Brain pericyte (primary cell): Measurements from ENCODE around the gene SBSN.

ENCODE experiments used
- DNase-seq: peaks from one replicate; pipeline ENCODE4 v3.0.0-alpha.2; 2012; ENCODE audit warnings: low read depth, low spot score

The SBSN gene

DNA sequence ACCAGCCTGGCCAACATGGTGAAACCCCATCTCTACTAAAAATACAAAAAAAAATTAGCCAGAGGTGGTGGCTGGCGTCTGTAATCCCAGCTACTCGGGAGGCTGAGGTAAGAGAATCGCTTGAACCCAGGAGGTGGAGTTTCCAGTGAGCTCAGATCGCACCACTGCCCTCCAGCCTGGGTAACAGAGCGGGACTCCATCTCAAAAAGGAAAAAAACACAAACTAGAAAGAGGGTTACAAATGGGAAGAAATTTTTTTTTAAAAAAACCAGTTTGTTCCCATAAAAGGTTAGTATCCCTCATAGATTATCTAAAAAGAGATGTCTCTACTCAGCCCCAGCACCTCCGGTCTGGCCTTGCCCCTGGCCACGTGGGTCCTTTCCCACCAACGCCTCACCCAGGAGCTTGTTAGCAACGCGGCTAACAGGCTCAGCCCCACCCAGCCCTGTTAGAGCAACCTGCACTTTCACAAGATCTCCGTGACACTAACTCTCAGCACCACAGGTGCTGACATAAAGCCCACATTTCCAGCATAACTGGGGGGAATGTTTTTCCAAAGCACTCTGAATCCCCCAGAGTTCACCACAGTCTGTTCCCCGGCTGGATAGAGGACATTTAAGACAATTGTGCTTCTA, 19.0 kb downstream of the SBSN start:
- no peak for DNase-seq

DNA sequence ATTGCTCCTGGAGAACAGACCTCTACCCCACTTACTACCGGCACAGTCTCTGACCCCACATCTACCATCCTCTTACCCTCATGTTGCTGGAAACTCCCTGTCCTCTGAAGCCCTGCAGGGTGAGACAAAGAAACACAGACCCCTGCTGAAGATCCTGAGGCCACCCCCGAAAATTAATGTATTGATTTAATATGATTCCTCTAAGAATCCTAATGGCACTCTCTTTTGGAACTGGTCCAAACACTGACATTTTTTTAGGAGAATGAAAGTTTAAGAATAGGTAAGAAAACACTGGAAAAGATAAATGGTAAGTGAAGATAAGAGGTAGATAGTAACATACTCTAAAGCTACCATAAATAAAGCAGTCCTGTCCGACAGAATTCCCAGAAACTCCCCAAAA, 20.0 kb downstream of the SBSN start:
- no peak for DNase-seq

DNA sequence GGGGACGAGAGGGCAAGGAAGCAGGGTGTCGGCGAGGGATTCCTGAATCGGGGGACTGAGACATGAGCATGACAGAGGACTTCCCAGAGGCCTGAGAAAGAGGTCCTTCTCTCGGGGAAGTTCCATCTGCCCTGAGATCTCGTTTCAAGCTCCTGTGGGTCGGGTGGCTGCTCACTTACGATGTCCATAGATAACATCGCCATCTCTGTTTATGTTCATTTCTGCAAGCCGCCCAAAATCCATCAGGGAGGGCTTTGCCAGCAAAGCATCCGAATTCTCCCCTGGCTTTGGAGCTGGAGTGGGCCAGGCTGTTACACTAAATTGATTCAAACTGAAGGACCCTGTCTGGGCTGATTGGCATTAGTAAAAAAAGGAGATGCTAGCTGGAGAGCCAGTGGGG, 20.6 kb downstream of the SBSN start:
- no peak for DNase-seq

DNA sequence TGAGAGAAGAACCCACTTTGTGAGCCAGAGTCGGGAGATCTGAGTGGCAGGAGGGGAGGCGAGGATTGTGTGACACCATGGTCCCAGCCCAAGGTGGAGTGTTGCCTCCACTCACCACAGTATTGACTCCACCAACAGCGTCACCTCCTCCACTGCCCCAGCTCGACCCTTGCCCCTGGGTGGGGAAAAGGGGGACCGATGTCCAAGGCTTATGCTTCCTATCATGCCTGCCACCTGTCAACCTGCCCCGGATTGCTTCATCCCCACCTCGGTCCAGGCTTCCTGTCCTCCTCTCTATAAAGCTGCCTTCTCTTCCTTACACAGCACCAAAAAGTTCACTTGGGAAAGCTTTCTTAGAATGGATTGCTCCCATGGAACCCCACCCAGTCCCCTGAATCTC, 22.1 kb downstream of the SBSN start:
- DNase-seq = no peak

DNA sequence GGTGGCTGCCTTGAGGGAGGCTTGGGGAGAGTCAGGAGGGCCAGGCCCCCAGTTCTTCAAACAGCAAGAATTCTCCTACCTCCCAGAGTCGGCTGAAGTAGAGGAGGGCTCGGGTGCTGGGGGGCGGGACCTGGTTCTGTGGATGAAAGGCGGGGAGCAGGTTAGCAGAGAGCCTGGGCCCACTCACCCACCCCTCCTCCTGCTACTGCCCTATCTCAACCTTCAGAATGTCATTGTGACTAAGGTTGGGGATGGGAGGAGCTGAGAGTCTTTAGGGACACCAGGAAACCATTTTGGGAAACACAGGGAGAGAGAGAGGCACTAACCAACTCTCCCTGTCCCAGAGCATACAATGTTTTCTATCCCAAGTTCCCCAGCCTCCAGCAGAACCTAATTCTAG, 25.4 kb downstream of the SBSN start:
- no peak for DNase-seq

DNA sequence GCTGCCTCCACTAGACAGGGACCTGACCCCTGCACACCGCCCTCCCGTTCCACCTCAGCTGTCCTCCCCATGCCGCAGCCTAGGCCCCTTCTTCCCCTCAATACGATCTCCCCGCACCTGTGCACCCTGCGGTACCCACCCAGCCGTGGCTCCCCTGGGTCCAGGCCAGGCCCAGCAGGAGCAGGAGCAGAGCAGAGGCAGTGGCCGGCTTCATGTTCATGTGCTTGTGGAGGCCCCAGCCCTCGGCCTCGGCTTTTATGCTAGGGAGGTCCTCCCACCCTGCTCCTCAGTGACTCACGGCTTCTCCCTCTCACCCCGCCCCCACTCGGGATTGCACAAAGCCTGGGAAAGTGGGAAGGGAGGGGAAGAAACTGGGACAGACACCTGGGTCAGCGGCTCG, 26.4 kb downstream of the SBSN start:
- no peak for DNase-seq

DNA sequence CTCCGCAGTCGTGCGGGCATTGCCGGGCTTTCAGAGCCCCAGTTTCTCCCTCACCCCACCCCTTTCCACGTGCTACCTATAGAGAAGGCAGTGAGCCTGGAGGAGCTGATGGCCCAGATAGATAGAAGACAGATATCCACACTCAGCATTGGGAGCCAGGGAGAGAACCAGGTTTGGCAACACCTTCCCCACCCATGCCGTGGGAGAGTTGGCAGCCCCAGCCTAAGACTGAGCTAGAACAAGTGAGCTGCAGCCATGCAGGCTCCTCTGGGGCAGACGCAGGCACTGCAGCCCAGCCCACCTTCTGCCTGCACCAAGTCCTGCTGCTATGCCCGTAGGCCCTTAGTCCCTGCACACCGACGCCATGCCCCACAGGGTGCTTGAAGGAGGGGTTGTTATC, 27.5 kb downstream of the SBSN start:
- DNase-seq = no peak

DNA sequence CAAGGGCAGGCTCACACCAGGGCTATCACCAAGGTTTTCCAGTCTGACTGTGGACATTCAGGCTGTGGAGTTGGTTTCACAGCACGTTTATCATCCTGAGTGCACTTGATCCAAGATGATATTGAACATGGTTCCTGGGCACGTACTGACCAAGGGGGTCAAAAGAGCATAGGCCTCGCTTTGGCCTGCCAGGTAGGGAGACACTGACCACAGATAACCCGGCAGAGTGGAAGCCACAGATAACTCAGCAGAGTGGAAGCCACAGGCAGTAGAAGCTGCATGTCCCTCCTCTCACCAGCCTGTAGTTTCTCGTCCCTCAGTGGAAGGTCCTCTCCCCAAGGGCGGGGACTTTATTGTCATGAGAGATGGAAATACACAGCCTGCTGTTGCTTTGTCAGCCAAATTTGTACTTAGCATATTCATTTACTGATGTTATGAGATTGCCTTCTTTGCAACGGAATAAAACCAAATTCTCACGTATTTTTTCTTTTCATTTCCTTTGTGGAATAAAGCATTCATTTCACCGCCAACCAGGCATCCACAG, 29.1 kb downstream of the SBSN start:
- DNase-seq = no peak

DNA sequence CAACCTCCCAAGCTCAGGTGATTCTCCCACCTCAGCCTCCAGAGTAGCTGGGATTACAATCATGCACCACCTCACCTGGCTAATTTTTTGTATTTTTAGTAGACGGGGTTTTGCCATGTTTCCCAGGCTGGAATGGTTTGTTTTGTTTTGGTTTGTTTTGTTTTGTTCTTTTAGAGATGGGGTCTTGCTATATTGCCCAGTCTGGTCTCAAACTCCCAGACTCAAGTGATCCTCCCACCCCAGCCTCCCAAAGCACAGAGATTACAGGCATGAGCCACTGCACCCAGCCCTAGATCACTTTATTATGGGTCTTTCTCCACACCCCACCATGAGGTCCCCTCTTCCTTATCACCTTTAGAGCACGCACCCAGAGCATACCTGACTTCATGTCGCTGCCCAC, 29.9 kb downstream of the SBSN start:
- no peak for DNase-seq

DNA sequence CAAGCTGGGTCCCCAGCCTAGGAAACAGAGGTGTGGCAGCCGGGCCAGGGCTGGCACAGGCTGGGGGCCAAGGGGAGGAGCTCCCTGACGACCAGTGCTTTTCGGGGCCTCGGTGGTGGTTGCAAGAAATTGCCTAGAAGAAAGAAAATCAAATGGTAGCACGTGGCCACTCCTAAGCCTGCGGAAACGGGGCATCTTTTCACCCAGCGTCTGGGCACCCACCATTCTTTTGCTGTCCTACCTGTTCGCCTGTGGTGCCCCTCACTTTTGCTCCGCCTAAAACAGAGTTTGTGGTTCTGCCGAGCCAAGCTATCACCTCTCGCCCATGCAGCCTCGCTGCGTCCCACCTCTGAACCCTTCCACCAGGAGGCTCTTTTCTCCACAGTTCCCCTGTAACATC, 30.7 kb downstream of the SBSN start:
- no peak for DNase-seq

DNA sequence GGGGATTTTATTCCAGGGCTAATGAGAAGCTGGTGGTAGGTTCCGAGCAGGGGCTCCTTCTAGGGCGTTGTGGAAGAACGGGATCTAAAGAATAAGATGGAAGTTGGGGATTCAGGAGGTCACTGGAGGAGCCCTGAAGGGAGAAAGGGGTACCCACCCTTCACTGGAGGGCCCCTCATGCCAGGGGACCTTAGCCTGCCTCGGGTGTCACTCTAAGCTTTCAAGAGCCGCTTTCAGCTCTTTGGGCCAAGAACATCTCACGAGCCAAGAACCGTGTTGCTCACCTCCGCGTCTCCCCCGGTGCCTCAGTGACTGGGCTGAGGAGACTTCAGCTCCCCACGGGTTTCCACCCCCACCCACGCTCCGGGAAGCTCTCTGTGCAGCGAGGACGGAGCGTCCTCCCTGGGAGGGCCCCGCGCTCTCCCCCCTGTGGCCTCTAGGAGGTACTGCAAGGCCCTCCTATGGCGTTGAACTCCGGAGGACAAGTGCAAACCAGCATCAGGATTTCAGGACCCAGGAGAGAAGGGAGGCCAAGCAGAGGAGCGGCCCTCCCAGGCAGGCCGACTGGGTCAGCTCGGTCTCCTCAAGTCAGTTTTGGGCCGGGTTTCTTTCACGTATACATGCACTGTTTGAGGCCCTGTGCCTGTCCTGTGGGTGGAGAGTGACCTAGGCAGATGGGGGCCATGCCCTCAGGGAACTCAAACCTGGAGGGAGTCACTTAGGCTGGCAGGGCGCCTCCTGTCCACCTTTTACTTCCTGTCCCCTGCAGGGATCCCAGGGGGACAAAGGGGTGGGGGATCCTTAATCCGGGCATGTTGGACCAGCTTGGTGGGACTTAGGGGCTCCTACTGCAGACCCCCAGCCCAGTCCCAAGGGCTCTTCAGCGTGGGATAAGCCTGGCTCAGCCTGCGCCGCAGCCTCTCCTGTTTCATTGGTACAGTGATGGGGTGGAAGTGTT, 32.7 kb downstream of the SBSN start:
- DNase-seq = no peak

DNA sequence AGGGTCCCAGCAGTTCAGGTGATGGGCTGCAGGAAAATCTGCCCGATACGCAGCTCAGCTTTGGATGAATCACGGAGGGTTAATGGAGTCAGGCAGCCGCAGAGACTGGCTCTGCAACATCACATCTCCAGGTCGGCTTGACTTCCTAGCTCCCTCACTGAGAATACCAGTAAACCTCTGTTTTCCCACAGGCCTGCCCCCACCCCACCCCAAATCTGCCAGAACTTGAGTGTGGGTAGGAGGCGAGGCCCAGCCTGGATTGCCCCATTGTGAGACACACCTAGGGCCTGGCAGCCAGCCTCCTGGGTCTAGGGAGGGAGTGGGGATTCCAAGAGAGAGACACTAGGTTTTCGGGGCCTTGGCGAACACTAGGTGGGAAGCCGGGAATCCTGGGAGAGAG, 34.1 kb downstream of the SBSN start:
- DNase-seq = no peak

DNA sequence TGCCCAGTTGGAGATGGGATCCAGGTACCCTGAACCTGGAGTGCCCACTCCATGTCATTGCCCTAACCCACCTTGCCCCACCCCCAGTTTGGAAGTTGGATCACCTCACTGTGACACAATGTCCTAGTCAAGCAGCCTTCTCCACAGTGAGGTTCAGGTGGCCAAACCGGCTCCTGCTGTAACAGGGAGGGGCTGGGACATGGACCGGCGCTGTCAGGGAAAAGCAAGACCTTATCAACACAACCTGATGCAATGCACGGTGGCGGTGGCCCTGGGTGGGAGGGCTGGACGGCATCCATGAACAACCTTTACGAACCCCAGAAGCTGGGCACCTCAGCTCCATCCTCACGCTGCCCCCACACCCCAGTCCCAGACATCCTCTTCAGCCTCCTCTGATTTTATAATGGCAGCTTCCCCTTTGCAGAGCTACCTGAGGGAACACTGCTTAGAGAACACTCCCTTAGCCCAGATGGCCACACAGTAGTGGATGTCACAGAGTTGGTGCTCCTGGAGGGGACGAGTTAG, 36.2 kb downstream of the SBSN start:
- DNase-seq = no peak

DNA sequence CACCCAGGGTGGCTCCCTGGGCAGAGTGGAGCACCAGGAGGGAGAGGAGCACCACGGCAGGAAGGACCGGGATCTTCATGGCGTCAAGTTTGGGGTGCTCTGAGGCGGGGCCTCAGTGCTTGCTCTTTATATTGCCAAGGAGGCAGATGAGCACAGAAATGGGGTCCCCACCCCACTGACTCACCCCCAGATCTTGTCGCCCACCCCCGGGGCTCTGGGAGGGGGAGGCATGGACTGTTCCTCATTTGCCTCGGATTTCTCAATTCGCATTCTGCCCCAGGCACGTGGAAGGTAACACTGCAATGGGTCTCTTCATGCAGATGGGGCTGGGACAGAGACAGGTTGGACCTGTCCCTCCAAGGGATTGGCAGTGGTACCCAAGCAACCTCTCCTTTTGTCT, 37.7 kb downstream of the SBSN start, which contains the start of gene KRTDAP:
KRTDAP (minus strand) TSS at position 101 of the 400 bp plus-strand sequence; CDS start at position 79, 22 bp downstream.
- no peak for DNase-seq

DNA sequence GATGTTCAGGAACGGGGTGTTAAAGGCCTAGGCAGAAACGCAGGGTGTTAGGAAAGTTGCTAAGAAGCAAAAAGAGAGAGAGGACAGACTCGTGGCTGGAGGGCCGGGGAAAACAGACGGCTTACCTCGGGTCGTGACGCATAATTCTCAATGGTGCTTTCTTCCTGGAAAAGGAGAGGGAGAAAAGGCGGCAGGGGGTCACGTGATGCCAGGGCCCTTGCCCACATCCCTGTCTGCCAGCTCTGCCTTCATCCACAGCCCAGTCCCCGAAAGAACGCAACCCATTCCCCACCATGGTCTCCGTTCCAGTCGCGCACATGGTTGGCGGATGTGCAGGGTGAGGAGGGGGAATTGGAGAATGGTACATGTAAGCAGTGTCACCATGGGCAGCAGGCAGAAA, 39.4 kb downstream of the SBSN start:
- no peak for DNase-seq

DNA sequence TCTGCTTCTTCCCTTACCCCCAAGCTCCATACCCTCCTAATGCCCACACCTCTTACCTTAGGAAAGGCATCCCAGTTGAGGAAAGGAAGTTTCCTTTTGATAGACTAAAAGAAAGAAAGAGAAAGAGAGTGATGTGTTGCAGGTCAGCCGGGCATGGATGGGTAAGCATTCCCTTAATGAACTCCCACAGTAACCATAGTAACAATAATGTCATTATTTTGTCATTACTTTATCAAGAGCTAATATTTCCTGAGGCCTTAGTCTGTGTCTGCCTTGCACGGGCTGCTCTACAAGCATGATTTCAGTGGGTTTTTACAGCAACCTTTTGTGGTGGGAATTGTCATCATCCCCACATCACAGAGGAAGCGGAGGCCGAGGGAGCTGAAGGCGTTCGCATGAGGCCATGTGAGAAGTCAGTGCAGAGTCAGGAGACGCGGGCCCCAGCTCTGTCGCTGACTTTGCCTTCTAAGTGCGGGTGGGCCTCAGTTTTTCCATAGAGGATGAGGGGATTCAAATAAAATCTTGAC, 40.4 kb downstream of the SBSN start:
- DNase-seq = no peak

DNA sequence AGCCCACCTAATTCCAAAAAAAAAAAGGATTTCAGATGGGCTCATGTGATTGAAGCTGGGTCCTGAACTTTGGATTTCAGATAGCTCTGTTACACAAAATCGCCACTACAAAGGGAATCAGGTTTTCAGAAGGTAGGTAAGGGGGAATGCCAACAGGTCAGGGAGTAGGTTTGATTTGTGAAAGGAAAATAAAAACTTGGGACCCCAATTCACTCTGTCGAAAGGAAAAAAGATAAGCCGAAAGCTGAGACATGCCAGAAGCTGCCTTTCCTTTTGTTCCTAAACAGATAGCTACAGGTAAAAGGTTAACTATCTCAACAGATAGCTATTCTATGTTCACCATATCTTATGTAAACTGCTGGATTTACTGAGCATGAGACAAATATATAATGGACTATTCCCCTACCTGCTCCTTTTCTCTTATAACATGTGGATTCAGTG, 41.8 kb downstream of the SBSN start:
- DNase-seq = no peak

DNA sequence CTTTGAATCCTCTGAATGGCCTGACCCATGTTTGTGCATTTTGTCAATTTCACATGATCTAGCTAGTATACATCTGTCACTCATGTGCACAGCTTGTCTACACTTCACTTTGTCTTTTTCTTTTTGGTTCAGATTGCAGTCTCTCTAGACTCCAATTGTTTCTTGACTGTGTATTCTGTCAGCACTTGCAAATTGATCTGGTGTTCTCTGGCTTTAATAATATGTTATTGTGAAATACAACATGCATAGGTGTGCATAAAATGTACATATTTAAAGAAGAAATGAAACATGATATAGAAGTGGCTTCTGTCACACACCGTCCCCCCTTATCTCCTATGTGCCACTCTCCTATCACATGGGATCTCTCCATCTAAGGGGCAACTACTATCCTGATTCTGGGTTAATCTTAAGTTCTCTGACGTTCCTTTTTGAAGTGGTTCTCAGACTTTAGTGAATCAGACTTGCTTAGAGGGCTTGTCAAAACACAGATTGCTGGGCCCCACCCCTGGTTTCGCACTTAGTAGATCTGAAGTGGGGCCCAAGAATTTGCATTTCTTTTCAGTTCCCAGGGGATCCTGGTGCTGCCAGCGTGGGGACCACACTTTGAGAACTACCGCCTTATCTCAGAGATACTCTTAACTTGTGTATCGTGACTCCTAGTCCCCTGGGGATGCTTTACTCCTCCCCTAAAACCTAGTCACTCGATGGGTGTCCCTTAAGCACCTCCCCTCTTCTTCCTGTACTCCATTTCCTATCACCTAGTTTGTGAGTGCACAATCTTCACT, 43.7 kb downstream of the SBSN start:
- DNase-seq = no peak

DNA sequence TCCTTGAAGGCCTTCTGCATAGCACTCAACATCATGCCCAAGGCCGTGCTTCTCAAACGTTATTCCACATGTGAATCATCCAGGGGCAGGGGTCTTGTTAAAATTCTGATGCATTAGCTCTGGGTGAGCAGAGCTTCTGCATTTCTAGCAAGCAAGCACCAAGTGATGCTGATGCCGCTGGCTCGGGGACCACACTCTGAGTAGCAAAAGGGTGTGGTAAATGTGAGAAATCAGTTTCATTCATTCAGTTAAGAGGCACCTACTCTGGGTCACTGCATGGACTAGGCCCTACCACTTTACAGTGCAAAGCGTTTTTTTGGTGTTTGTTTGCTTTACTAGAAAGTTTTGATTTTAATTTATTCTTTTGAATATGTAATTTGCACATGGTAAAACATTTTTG, 45.0 kb downstream of the SBSN start:
- DNase-seq = no peak

DNA sequence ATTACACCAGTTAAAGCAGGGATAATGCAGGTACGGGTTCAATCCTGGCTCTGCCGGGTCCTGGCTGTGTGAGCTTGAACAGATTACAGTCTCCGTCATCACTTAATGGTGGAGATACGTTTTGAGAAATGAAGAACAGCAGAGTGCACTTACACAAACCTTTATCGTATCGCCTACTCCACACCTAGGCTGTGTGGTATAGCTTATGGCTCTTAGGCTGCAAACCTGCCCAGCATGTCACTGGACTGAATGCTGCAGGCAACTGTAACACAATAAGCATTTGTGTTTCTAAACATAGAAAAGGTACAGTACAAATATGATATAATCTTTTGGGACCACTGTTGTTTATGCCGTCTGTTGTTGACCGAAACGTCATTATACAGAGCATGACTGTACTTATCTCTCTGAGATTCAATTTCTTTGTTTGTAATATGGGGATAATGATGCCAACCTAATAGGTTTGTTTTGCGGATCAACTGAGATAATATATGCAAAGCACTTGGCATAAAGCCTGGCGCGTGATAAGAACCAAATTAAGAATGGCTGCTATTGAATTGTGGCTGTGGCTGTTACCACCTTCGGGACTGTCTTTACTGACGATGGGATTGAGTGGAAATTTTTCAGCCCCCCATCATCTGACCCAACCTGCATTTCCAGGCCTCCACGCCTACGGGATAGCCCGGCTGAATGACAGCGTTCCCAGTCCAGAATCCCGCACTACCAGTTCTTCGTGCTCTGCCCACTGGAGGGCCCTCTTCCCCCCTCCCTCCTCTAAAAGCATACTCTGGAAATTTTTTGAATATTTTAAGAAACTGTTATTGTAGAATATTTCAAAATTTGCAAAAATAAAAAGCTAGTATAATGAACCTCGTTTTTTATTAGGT, 49.1 kb downstream of the SBSN start:
- no peak for DNase-seq
